CD4-positive, CD25-positive, alpha-beta regulatory T cell (primary cell): Measurements from ENCODE around the gene CATSPER3. TPM values are rescaled to one million over a fixed set of nuclear protein-coding genes. Genes with fewer than 3 reads are reported as not detected.

Experiments
- ATAC-seq, 2 donors: fragments of 150-1000 bp; cut with Tn5 transposase; one replicate each; pipeline ENCODE4 v1.10.0; 2021; ENCODE audit warnings: low read depth in 2 of 2, moderate number of reproducible peaks in 2 of 2, moderate library complexity in 1 of 2
- DNase-seq, 3 donors: peaks; one replicate each; pipeline versions ENCODE4 v3.0.0 to v3.0.0-alpha.2; 2012 to 2022; ENCODE audit warnings: mixed read lengths in 1 of 3
- H3K27ac ChIP-seq: one replicate; pipeline ENCODE4 v1.7.0; 2013; ENCODE audit warnings: mild to moderate bottlenecking, low read length; ENCODE audit not compliant: insufficient read depth, poor library complexity, severe bottlenecking
- H3K27me3 ChIP-seq: one replicate; pipeline ENCODE4 v1.7.0; 2013; ENCODE audit warnings: low read length; ENCODE audit not compliant: control insufficient read depth, insufficient read depth
- H3K36me3 ChIP-seq: one replicate; pipeline ENCODE4 v1.7.0; 2013; ENCODE audit warnings: mild to moderate bottlenecking, low read length, moderate library complexity; ENCODE audit not compliant: control insufficient read depth, insufficient read depth
- H3K4me1 ChIP-seq: 2 replicates; pipeline ENCODE4 v1.7.0; 2013; ENCODE audit warnings: mild to moderate bottlenecking, low read length; ENCODE audit not compliant: insufficient read depth, control insufficient read depth, poor library complexity, severe bottlenecking
- H3K4me3 ChIP-seq: one replicate; pipeline ENCODE4 v1.7.0; 2013; ENCODE audit warnings: low read depth, mild to moderate bottlenecking, low read length, moderate library complexity
- H3K9me3 ChIP-seq, 2 experiments: 1 replicate in 1 of 2; 2 replicates in 1 of 2; pipeline ENCODE4 v1.7.0; 2013; ENCODE audit warnings: low read length in 2 of 2, mild to moderate bottlenecking in 1 of 2, moderate library complexity in 1 of 2; ENCODE audit not compliant: control insufficient read depth in 2 of 2
- H3K27ac Mint-ChIP-seq, 3 donors: one replicate each; pipeline ENCODE4 v1.8.0; 2020 to 2022; ENCODE audit warnings: mild to moderate bottlenecking in 3 of 3, mixed read lengths in 3 of 3, moderate library complexity in 2 of 3
- H3K27me3 Mint-ChIP-seq: one replicate; pipeline ENCODE4 v1.8.0; 2022; ENCODE audit warnings: mild to moderate bottlenecking, mixed read lengths
- H3K36me3 Mint-ChIP-seq: one replicate; pipeline ENCODE4 v1.8.0; 2020; ENCODE audit warnings: mixed read lengths
- H3K4me1 Mint-ChIP-seq, 4 donors: one replicate each; pipeline ENCODE4 v1.8.0; 2020 to 2022; ENCODE audit warnings: mixed read lengths in 4 of 4, mild to moderate bottlenecking in 1 of 4
- H3K4me3 Mint-ChIP-seq, 4 donors: one replicate each; pipeline ENCODE4 v1.8.0; 2020 to 2022; ENCODE audit warnings: mild to moderate bottlenecking in 4 of 4, mixed read lengths in 4 of 4, moderate library complexity in 3 of 4
- H3K9me3 Mint-ChIP-seq, 7 donors: one replicate each; pipeline ENCODE4 v1.8.0; 2020 to 2022; ENCODE audit warnings: mixed read lengths in 7 of 7, mild to moderate bottlenecking in 3 of 7, moderate library complexity in 2 of 7
- polyA plus RNA-seq, 4 donors: library from polyadenylated mRNA; unstranded; fragments of 300-500 nt; fragmentation: Illumina TruSeq; gene quantifications; one replicate each; pipeline ENCODE4 v1.2.3, GENCODE V29; 2021
- total RNA-seq: library from RNA; stranded (reverse); gene quantifications from one replicate; pipeline ENCODE4 v1.2.3, GENCODE V29; 2022

Gene CATSPER3
- total and polyA plus RNA-seq, 5 donors from 2014 or later = 0.34 to 1.3 (median 0.37) TPM

GRCh38 chr5:135057233-135057632 is 89.5 kb downstream of the CATSPER3 start:
- Histone ChIP-seq H3K4me1 (no peaks in the 10 kb centered on the region), H3K27ac (no peak overlapping the region), H3K27me3 (peaks cover 10% of the 10 kb centered on the region), H3K4me3 (no peak overlapping the region), H3K9me3 (no peaks in the 10 kb centered on the region), H3K36me3 (no peaks in the 10 kb centered on the region)
- no peaks in the 10 kb centered on the region for H3K9me3 Mint-ChIP-seq
- no peak overlapping the region for H3K27ac Mint-ChIP-seq
- no peaks in the 10 kb centered on the region for H3K36me3 Mint-ChIP-seq
- peaks cover 21% of the 10 kb centered on the region for H3K27me3 Mint-ChIP-seq
- ATAC-seq (no peak), DNase-seq (no peak)
- H3K4me3 Mint-ChIP-seq = no peak overlapping the region
- peaks cover 0 to 4% (median 2%) of the 10 kb centered on the region in 4 donors for H3K4me1 Mint-ChIP-seq

GRCh38 chr5:135058331-135058732 is 90.6 kb downstream of the CATSPER3 start:
- H3K27me3 ChIP-seq = peaks cover 7% of the 10 kb centered on the region
- Mint-ChIP-seq H3K27me3 (peaks cover 11% of the 10 kb centered on the region), H3K27ac (no peak overlapping the region), H3K9me3 (no peaks in the 10 kb centered on the region), H3K4me1 (peaks cover 0 to 4% (median 2%) of the 10 kb centered on the region in 4 donors), H3K4me3 (no peak overlapping the region), H3K36me3 (no peaks in the 10 kb centered on the region)
- H3K4me3 ChIP-seq = no peak overlapping the region
- H3K27ac ChIP-seq = no peak overlapping the region
- H3K36me3 ChIP-seq = no peaks in the 10 kb centered on the region
- DNase-seq (no peak), ATAC-seq (no peak)
- H3K9me3 ChIP-seq = no peaks in the 10 kb centered on the region
- no peaks in the 10 kb centered on the region for H3K4me1 ChIP-seq

GRCh38 chr5:135059000-135059923 is 91.6 kb downstream of the CATSPER3 start:
- DNase-seq (no peak), ATAC-seq (no peak)
- Mint-ChIP-seq H3K4me3 (no peak overlapping the region), H3K27me3 (peaks cover 5% of the 10 kb centered on the region), H3K27ac (no peak overlapping the region), H3K9me3 (no peaks in the 10 kb centered on the region), H3K4me1 (no peaks in the 10 kb centered on the region), H3K36me3 (no peaks in the 10 kb centered on the region)
- H3K27ac ChIP-seq = no peak overlapping the region
- H3K27me3 ChIP-seq = peaks cover 1% of the 10 kb centered on the region
- H3K36me3 ChIP-seq = no peaks in the 10 kb centered on the region
- no peaks in the 10 kb centered on the region for H3K9me3 ChIP-seq
- H3K4me1 ChIP-seq = no peaks in the 10 kb centered on the region
- no peak overlapping the region for H3K4me3 ChIP-seq

- Mint-ChIP-seq H3K9me3 (no peaks in the 10 kb centered on the region), H3K4me3 (no peak overlapping the region), H3K27ac (peak overlapping the region in 1 of 3 donors; percentile 16), H3K36me3 (no peaks in the 10 kb centered on the region), H3K27me3 (peaks cover 4% of the 10 kb centered on the region), H3K4me1 (no peaks in the 10 kb centered on the region)
- H3K27ac ChIP-seq = no peak overlapping the region
- H3K4me3 ChIP-seq = no peak overlapping the region
- no peaks in the 10 kb centered on the region for H3K4me1 ChIP-seq
- no peaks in the 10 kb centered on the region for H3K36me3 ChIP-seq
- ATAC-seq (no peak), DNase-seq (no peak)
- no peaks in the 10 kb centered on the region for H3K27me3 ChIP-seq
- H3K9me3 ChIP-seq = no peaks in the 10 kb centered on the region
Observed at GRCh38 chr5:135060021-135060420, 92.3 kb downstream of the CATSPER3 start.

GRCh38 chr5:135061001-135061400 is 93.3 kb downstream of the CATSPER3 start:
- Histone ChIP-seq H3K9me3 (no peaks in the 10 kb centered on the region), H3K4me3 (no peak overlapping the region), H3K27me3 (no peaks in the 10 kb centered on the region), H3K27ac (no peak overlapping the region), H3K36me3 (no peaks in the 10 kb centered on the region), H3K4me1 (no peaks in the 10 kb centered on the region)
- H3K9me3 Mint-ChIP-seq = no peaks in the 10 kb centered on the region
- H3K4me1 Mint-ChIP-seq = no peaks in the 10 kb centered on the region
- no peaks in the 10 kb centered on the region for H3K27me3 Mint-ChIP-seq
- H3K36me3 Mint-ChIP-seq = no peaks in the 10 kb centered on the region
- no peak for DNase-seq
- no peak overlapping the region for H3K27ac Mint-ChIP-seq
- no peak overlapping the region for H3K4me3 Mint-ChIP-seq
- no peak for ATAC-seq

Other genes with a start within 250 kb of the CATSPER3 start
- 32.3 TPM for gene CAMLG, start 229.4 kb upstream of the CATSPER3 start, total RNA-seq
- gene CAMLG, start 229.4 kb upstream of the CATSPER3 start, polyA plus RNA-seq = 10 to 100 TPM; 37.6 to 43.7 (median 43.3) TPM
- gene DDX46, start 209.1 kb upstream of the CATSPER3 start, total RNA-seq = 61.8 TPM
- 10 to 100 TPM; 16.3 to 23.2 (median 18.8) TPM for gene DDX46, start 209.1 kb upstream of the CATSPER3 start, polyA plus RNA-seq
- 31.4 TPM for gene C5orf24, start 121.9 kb upstream of the CATSPER3 start, total RNA-seq
- 1 to 10 TPM; 6.5 to 7.4 (median 6.9) TPM for gene C5orf24, start 121.9 kb upstream of the CATSPER3 start, polyA plus RNA-seq
- gene TXNDC15, start 93.5 kb upstream of the CATSPER3 start, total RNA-seq = 33.9 TPM
- 10 to 100 TPM; 15.4 to 23.1 (median 17.2) TPM for gene TXNDC15, start 93.5 kb upstream of the CATSPER3 start, polyA plus RNA-seq
- gene PCBD2, start 62.8 kb upstream of the CATSPER3 start, total RNA-seq = 10.6 TPM
- gene PCBD2, start 62.8 kb upstream of the CATSPER3 start, polyA plus RNA-seq = 10 to 100 TPM; 10.3 to 12.5 (median 11.5) TPM
- gene PITX1, start 66.3 kb downstream of the CATSPER3 start, total RNA-seq = not detected
- gene PITX1, start 66.3 kb downstream of the CATSPER3 start, polyA plus RNA-seq = not detected